ENCODE measurements around the gene NDUFAF8. TPM values are rescaled to one million over a fixed set of nuclear protein-coding genes. Genes with fewer than 3 reads are reported as not detected.

NDUFAF8 gene
- total RNA-seq, 1 donor from 2014 or later = 38.1 TPM

GRCh38 chr17:81238490-81238814, 666 bp upstream of the NDUFAF8 start:
- DNase-seq (ENCODE audit: low spot score) = no peak

GRCh38 chr17:81239714-81240555, 817 bp downstream of the NDUFAF8 start:
- DNase-seq (ENCODE audit: low spot score) = no peak

GRCh38 chr17:81240761-81241160, 1.6 kb downstream of the NDUFAF8 start:
- DNase-seq (ENCODE audit: low spot score) = no peak

- no peak for DNase-seq (ENCODE audit: low spot score)
These were observed 2.1 kb downstream of the NDUFAF8 start for GRCh38 chr17:81241203-81241602.

- DNase-seq (ENCODE audit: low spot score) = peak; percentile 32
These were observed 2.7 kb downstream of the NDUFAF8 start for GRCh38 chr17:81241648-81242420.

GRCh38 chr17:81242421-81243332, 3.6 kb downstream of the NDUFAF8 start:
- no peak for DNase-seq (ENCODE audit: low spot score)

GRCh38 chr17:81243333-81243664, 4.2 kb downstream of the NDUFAF8 start:
- no peak for DNase-seq (ENCODE audit: low spot score)

- no peak for DNase-seq (ENCODE audit: low spot score)
These were observed 5.4 kb downstream of the NDUFAF8 start for GRCh38 chr17:81244358-81245023.

GRCh38 chr17:81245024-81245664, 6.0 kb downstream of the NDUFAF8 start:
- no peak for DNase-seq (ENCODE audit: low spot score)

- DNase-seq (ENCODE audit: low spot score) = no peak
These were observed 6.7 kb downstream of the NDUFAF8 start for GRCh38 chr17:81245665-81246342.

- DNase-seq (ENCODE audit: low spot score) = no peak
These were observed 7.2 kb downstream of the NDUFAF8 start for GRCh38 chr17:81246343-81246670.

GRCh38 chr17:81246679-81247338, 7.7 kb downstream of the NDUFAF8 start:
- no peak for DNase-seq (ENCODE audit: low spot score)

- DNase-seq (ENCODE audit: low spot score) = no peak
These were observed 8.3 kb downstream of the NDUFAF8 start for GRCh38 chr17:81247339-81247990.

- DNase-seq (ENCODE audit: low spot score) = no peak
These were observed 9.5 kb downstream of the NDUFAF8 start for GRCh38 chr17:81248649-81249048.

GRCh38 chr17:81249223-81250040, 10.3 kb downstream of the NDUFAF8 start:
- no peak for DNase-seq (ENCODE audit: low spot score)

GRCh38 chr17:81250286-81251093, 11.4 kb downstream of the NDUFAF8 start:
- DNase-seq (ENCODE audit: low spot score) = no peak

- DNase-seq (ENCODE audit: low spot score) = no peak
These were observed 12.1 kb downstream of the NDUFAF8 start for GRCh38 chr17:81251094-81251708.

Measured in mucosa of gallbladder (tissue), 1 donor.